Common myeloid progenitor, CD34-positive (primary cell): ENCODE measurements around the gene NXPE3.

Source experiments
- CTCF ChIA-PET: fragments of 350-600 bp; sonication (Branson Sonifier 250); formaldehyde crosslinking; loops from one replicate; lab custom pipeline; 2021; ENCODE audit warnings: antibody characterized with exemption; lab: Charles Lee
- POLR2A ChIA-PET: fragments of 350-600 bp; sonication (Branson Sonifier 250); formaldehyde crosslinking; loops from one replicate; lab custom pipeline; 2021; ENCODE audit warnings: antibody characterized with exemption; lab: Charles Lee
- DNase-seq, 3 donors: peaks; one replicate each; pipeline versions ENCODE4 v3.0.0 to v3.0.0-alpha.2; 2013
- H3K27ac ChIP-seq, 2 experiments: 1 replicate in 1 of 2; 2 replicates in 1 of 2; pipeline ENCODE4 v1.7.0; 2013; ENCODE audit warnings: inconsistent platforms in 2 of 2, low read length in 2 of 2, mild to moderate bottlenecking in 2 of 2, low read depth in 1 of 2, moderate library complexity in 1 of 2; ENCODE audit not compliant: severe bottlenecking in 2 of 2, insufficient read depth in 1 of 2, poor library complexity in 1 of 2
- H3K27me3 ChIP-seq, 5 experiments: replicated peaks in 2 of 5; 1 replicate in 3 of 5; 2 replicates in 2 of 5; pipeline versions ENCODE4 v1.6.1 to v1.7.0; 2013; ENCODE audit warnings: low read length in 4 of 5, mild to moderate bottlenecking in 2 of 5, moderate library complexity in 2 of 5, inconsistent platforms in 1 of 5; ENCODE audit not compliant: insufficient read depth in 5 of 5, control insufficient read depth in 4 of 5
- H3K36me3 ChIP-seq, 4 experiments: 1 replicate in 2 of 4; 2 replicates in 2 of 4; pipeline versions ENCODE4 v1.6.1 to v1.7.0; 2013; ENCODE audit warnings: low read length in 3 of 4, control low read depth in 1 of 4, mild to moderate bottlenecking in 1 of 4; ENCODE audit not compliant: control insufficient read depth in 4 of 4, insufficient read depth in 4 of 4
- H3K4me1 ChIP-seq, 4 experiments: 1 replicate in 3 of 4; 2 replicates in 1 of 4; pipeline versions ENCODE4 v1.6.1 to v1.7.1; 2013; ENCODE audit warnings: low read length in 3 of 4, mild to moderate bottlenecking in 3 of 4, control low read depth in 1 of 4, inconsistent platforms in 1 of 4, moderate library complexity in 1 of 4; ENCODE audit not compliant: control insufficient read depth in 4 of 4, insufficient read depth in 4 of 4; ENCODE audit errors: control extremely low read depth in 1 of 4
- H3K4me3 ChIP-seq, 7 experiments: 1 replicate in 4 of 7; 2 replicates in 3 of 7; pipeline versions ENCODE4 v1.5.1 to v1.7.0; 2013; ENCODE audit warnings: mild to moderate bottlenecking in 7 of 7, low read length in 6 of 7, moderate library complexity in 6 of 7, inconsistent platforms in 2 of 7, low read depth in 2 of 7, control low read depth in 1 of 7; ENCODE audit not compliant: insufficient read depth in 4 of 7, control insufficient read depth in 1 of 7; ENCODE audit errors: extremely low read depth in 1 of 7
- H3K9me3 ChIP-seq, 5 experiments: 1 replicate in 4 of 5; 2 replicates in 1 of 5; pipeline versions ENCODE4 v1.6.1 to v1.7.1; 2013; ENCODE audit warnings: low read length in 4 of 5, mild to moderate bottlenecking in 2 of 5, inconsistent platforms in 1 of 5, low read depth in 1 of 5, moderate library complexity in 1 of 5; ENCODE audit not compliant: control insufficient read depth in 4 of 5, insufficient read depth in 2 of 5; ENCODE audit errors: control extremely low read depth in 1 of 5
- WGBS: methylation state at CpG from one replicate; pipeline ENCODE4 v1.1.5; 2013; ENCODE audit not compliant: insufficient coverage; 5-methylcytosine and 5-hydroxymethylcytosine counted together

NXPE3 gene

GRCh38 chr3:101809178-101810021 is 30.4 kb downstream of the NXPE3 start:
- Histone ChIP-seq H3K4me3 (peak overlapping the region in 3 of 7 experiments; percentile 6 to 21 (median 16)), H3K4me1 (peaks cover 4 to 32% (median 16%) of the 10 kb centered on the region in 4 experiments), H3K27ac (peak overlapping the region; percentile 94 to 96), H3K36me3 (peaks cover 0 to 3% (median 0%) of the 10 kb centered on the region in 4 experiments), H3K27me3 (no peaks in the 10 kb centered on the region), H3K9me3 (no peaks in the 10 kb centered on the region)
- POLR2A ChIA-PET, result interaction anchor here (0.8 kb wide), 1 partner anchor 416 kb away, joined by 3 read pairs; no protein-coding TSS in a partner anchor
- DNase-seq, result peak; percentile 78 to 92 (median 91)
- CTCF ChIA-PET, result interaction anchor here (0.8 to 16.9 kb wide), 15 partner anchors 9 to 732 kb away, joined by 3 to 414 read pairs (median 3); partner anchors contain the start of gene NFKBIZ

GRCh38 chr3:101810022-101810418 is 31.0 kb downstream of the NXPE3 start:
- H3K4me1 ChIP-seq, result peaks cover 4 to 38% (median 16%) of the 10 kb centered on the region in 4 experiments
- H3K27ac ChIP-seq, result peak overlapping the region; percentile 94 to 96
- peak in 2 of 3 donors; percentile 57 to 64 for DNase-seq
- H3K4me3 ChIP-seq, result peak overlapping the region in 2 of 7 experiments; percentile 6 to 7
- H3K27me3 ChIP-seq, result no peaks in the 10 kb centered on the region
- peaks cover 0 to 3% (median 0%) of the 10 kb centered on the region in 4 experiments for H3K36me3 ChIP-seq
- ChIA-PET CTCF (interaction anchor here (0.7 to 16.9 kb wide), 12 partner anchors 8 to 729 kb away, joined by 3 to 414 read pairs (median 4); partner anchors contain the start of gene NFKBIZ), POLR2A (no interaction called here)
- H3K9me3 ChIP-seq, result no peaks in the 10 kb centered on the region

- H3K9me3 ChIP-seq, result no peaks in the 10 kb centered on the region
- no peak for DNase-seq
- no peak overlapping the region for H3K27ac ChIP-seq
- H3K4me1 ChIP-seq, result peaks cover 4 to 42% (median 16%) of the 10 kb centered on the region in 4 experiments
- no peak overlapping the region for H3K4me3 ChIP-seq
- WGBS, result no CpG with 5 or more reads among the region's 2 CpGs
- CTCF ChIA-PET, result interaction anchor here (0.8 to 16.9 kb wide), 9 partner anchors 10 to 861 kb away, joined by 3 to 414 read pairs (median 6); partner anchors contain the start of gene NFKBIZ
- no peaks in the 10 kb centered on the region for H3K27me3 ChIP-seq
- POLR2A ChIA-PET, result interaction anchor here (1.3 kb wide), 1 partner anchor 38 kb away, joined by 6 read pairs; the partner anchor contains the start of gene NFKBIZ
- H3K36me3 ChIP-seq, result no peaks in the 10 kb centered on the region
These were observed 32.9 kb downstream of the NXPE3 start for GRCh38 chr3:101811875-101812274.

- H3K27ac ChIP-seq, result no peak overlapping the region
- no peaks in the 10 kb centered on the region for H3K9me3 ChIP-seq
- H3K27me3 ChIP-seq, result no peaks in the 10 kb centered on the region
- DNase-seq, result no peak
- no peak overlapping the region for H3K4me3 ChIP-seq
- ChIA-PET CTCF (interaction anchor here (0.8 to 16.9 kb wide), 12 partner anchors 10 to 860 kb away, joined by 3 to 414 read pairs (median 4); partner anchors contain the start of gene NFKBIZ), POLR2A (interaction anchor here (0.6 to 1.3 kb wide), 2 partner anchors 37 to 464 kb away, joined by 3 to 6 read pairs; partner anchors contain the start of gene NFKBIZ)
- H3K4me1 ChIP-seq, result peaks cover 4 to 44% (median 18%) of the 10 kb centered on the region in 4 experiments
- peaks cover 0 to 7% (median 0%) of the 10 kb centered on the region in 4 experiments for H3K36me3 ChIP-seq
These were observed 33.9 kb downstream of the NXPE3 start for GRCh38 chr3:101812895-101813294.

GRCh38 chr3:101813817-101814440 is 34.9 kb downstream of the NXPE3 start:
- no peaks in the 10 kb centered on the region for H3K27me3 ChIP-seq
- WGBS, result 80% methylated on average over 2 of the region's 7 CpGs
- H3K4me3 ChIP-seq, result no peak overlapping the region
- no peak overlapping the region for H3K27ac ChIP-seq
- H3K9me3 ChIP-seq, result no peaks in the 10 kb centered on the region
- peak; percentile 39 to 73 (median 68) for DNase-seq
- H3K36me3 ChIP-seq, result peaks cover 0 to 7% (median 0%) of the 10 kb centered on the region in 4 experiments
- ChIA-PET POLR2A (interaction anchor here (1.7 kb wide), 1 partner anchor 36 kb away, joined by 11 read pairs; the partner anchor contains the start of gene NFKBIZ), CTCF (interaction anchor here (0.7 to 16.9 kb wide), 21 partner anchors 8 to 722 kb away, joined by 3 to 414 read pairs (median 5); partner anchors contain the start of gene NFKBIZ)
- H3K4me1 ChIP-seq, result peaks cover 4 to 50% (median 16%) of the 10 kb centered on the region in 4 experiments

- Histone ChIP-seq H3K9me3 (no peaks in the 10 kb centered on the region), H3K27me3 (no peaks in the 10 kb centered on the region), H3K4me1 (peaks cover 2 to 42% (median 10%) of the 10 kb centered on the region in 4 experiments), H3K27ac (no peak overlapping the region), H3K36me3 (peaks cover 0 to 7% (median 0%) of the 10 kb centered on the region in 4 experiments), H3K4me3 (no peak overlapping the region)
- CTCF ChIA-PET, result interaction anchor here (0.6 to 16.9 kb wide), 17 partner anchors 7 to 719 kb away, joined by 3 to 414 read pairs (median 5); partner anchors contain the start of gene NFKBIZ
- WGBS, result 83% methylated on average over 3 of the region's 3 CpGs
- POLR2A ChIA-PET, result interaction anchor here (0.6 to 1.7 kb wide), 2 partner anchors 29 to 35 kb away, joined by 7 to 11 read pairs; partner anchors contain the start of gene NFKBIZ
- peak in 1 of 3 donors; percentile 62 for DNase-seq
These were observed 35.8 kb downstream of the NXPE3 start for GRCh38 chr3:101814835-101815234.
